Thoracic aorta (tissue), 2 donors: ENCODE measurements around the gene DEXI. TPM values are rescaled to one million over a fixed set of nuclear protein-coding genes. Genes with fewer than 3 reads are reported as not detected.
"Not testable (repeated sequence)": the region's sequence is repeated elsewhere in the genome, so short reads cannot be mapped to it uniquely, and the experiment has no call there.

Experiments used
- ATAC-seq: fragments of 150-250 bp; one replicate; pipeline ENCODE4 v1.8.0; 2017; ENCODE audit warnings: low read depth; ENCODE audit not compliant: insufficient number of reproducible peaks, low FRiP score
- DNase-seq: peaks from one replicate; pipeline ENCODE4 v3.0.0-alpha.2; 2020; ENCODE audit warnings: low spot score
- H3K27ac ChIP-seq, 2 donors: fragments of 200-600 bp; sonication (generic); 1 replicate in 1 of 2; 2 replicates in 1 of 2; pipeline ENCODE4 v1.5.1; 2016; ENCODE audit warnings: mild to moderate bottlenecking in 2 of 2, moderate library complexity in 2 of 2
- H3K27me3 ChIP-seq: fragments of 200-600 bp; sonication (generic); replicated peaks from 2 replicates; pipeline ENCODE4 v1.6.0; 2016; ENCODE audit warnings: mild to moderate bottlenecking; ENCODE audit not compliant: insufficient read depth
- H3K36me3 ChIP-seq: fragments of 200-600 bp; sonication (generic); one replicate; pipeline ENCODE4 v1.5.1; 2016
- H3K4me1 ChIP-seq, 2 donors: fragments of 200-600 bp; sonication (generic); 1 replicate in 1 of 2; 2 replicates in 1 of 2; pipeline versions ENCODE4 v1.5.1 to v1.6.0; 2016; ENCODE audit warnings: low read depth in 2 of 2, mild to moderate bottlenecking in 1 of 2; ENCODE audit not compliant: control insufficient read depth in 1 of 2
- H3K4me3 ChIP-seq: fragments of 200-600 bp; sonication (generic); 2 replicates; pipeline ENCODE4 v1.5.1; 2016; ENCODE audit warnings: mild to moderate bottlenecking
- H3K9me3 ChIP-seq: fragments of 200-600 bp; sonication (generic); 2 replicates; pipeline ENCODE4 v1.5.1; 2016
- CTCF ChIP-seq: fragments of 200-600 bp; sonication (generic); IDR thresholded peaks from one replicate; pipeline ENCODE4 v1.5.1; 2019; ENCODE audit warnings: antibody characterized with exemption
- total RNA-seq, 2 donors: library from RNA; depleted of rRNA; stranded (reverse); fragments of >200 nt; gene quantifications; one replicate each; pipeline versions ENCODE4 v1.1.0 to v1.2.3, GENCODE V29; 2016

The DEXI gene
- total RNA-seq, 2 donors from 2014 or later, result 120 to 157 TPM

GRCh38 chr16:10945065-10945787 lies 3.0 kb upstream of the DEXI start:
- Histone ChIP-seq H3K4me3 (peak overlapping the region; percentile 98), H3K4me1 (peaks cover 34 to 58% of the 10 kb centered on the region in 2 donors), H3K27ac (peak overlapping the region in 1 of 2 donors; percentile 81), H3K36me3 (no peaks in the 10 kb centered on the region), H3K9me3 (no peaks in the 10 kb centered on the region), H3K27me3 (no peaks in the 10 kb centered on the region)
- TF ChIP-seq CTCF, result no peak
- ATAC-seq (no peak), DNase-seq (no peak)

GRCh38 chr16:10944249-10945064 lies 2.2 kb upstream of the DEXI start, which contains the start of gene CLEC16A:
TSS of gene CLEC16A (plus strand) at chr16:10944564. CDS start at chr16:10944718, 154 bp downstream.
- H3K27ac ChIP-seq, result peak within 1 kb of the TSS; percentile 81 to 90
- H3K36me3 ChIP-seq, result no peaks in the 10 kb centered on the region
- H3K4me1 ChIP-seq, result peaks cover 40 to 61% of the 10 kb centered on the region in 2 donors
- H3K27me3 ChIP-seq, result no peaks in the 10 kb centered on the region
- peak; percentile 89 for DNase-seq
- no peak for TF ChIP-seq CTCF
- peak within 1 kb of the TSS; percentile 98 for H3K4me3 ChIP-seq
- H3K9me3 ChIP-seq, result no peaks in the 10 kb centered on the region
- ATAC-seq, result peak; percentile 47

GRCh38 chr16:10943064-10943353 lies 741 bp upstream of the DEXI start:
- Histone ChIP-seq H3K4me1 (peaks cover 49 to 68% of the 10 kb centered on the region in 2 donors), H3K27me3 (no peaks in the 10 kb centered on the region), H3K36me3 (no peaks in the 10 kb centered on the region), H3K4me3 (peak overlapping the region; percentile 98), H3K27ac (peak overlapping the region; percentile 81 to 90), H3K9me3 (no peaks in the 10 kb centered on the region)
- DNase-seq (no peak), ATAC-seq (no peak)
- no peak for TF ChIP-seq CTCF

DNA sequence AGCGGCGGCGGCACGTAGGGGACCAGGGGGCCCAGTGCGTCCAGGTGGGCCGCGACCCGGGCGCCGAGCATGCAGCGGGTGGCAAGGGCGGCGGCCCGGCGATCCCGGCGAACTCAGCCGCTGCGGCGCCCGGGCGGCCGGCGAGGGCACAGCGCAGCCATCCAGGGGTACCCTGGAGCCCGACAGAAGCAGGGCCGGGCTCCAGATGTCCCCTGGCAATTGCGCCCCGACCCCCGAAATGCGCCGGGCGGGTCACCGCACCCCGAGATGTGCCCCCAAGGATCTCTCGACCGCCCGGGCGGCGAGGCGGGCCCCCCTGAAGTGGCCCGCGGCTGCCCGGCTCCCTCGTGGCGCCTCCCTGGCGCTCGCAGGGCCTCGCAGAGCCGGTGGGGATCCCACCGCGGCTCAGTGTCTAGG lies 325 bp downstream of the DEXI start:
- H3K4me3 ChIP-seq, result peak overlapping the region; percentile 98
- not testable (repeated sequence) for ATAC-seq, DNase-seq, H3K9me3 ChIP-seq, H3K27me3 ChIP-seq, H3K36me3 ChIP-seq
- H3K27ac ChIP-seq, result peak overlapping the region; percentile 81 to 90
- H3K4me1 ChIP-seq, result peaks cover 58 to 74% of the 10 kb centered on the region in 2 donors

- TF ChIP-seq CTCF, result no peak
- DNase-seq, result no peak
- H3K36me3 ChIP-seq, result no peaks in the 10 kb centered on the region
- peaks cover 63 to 74% of the 10 kb centered on the region in 2 donors for H3K4me1 ChIP-seq
- H3K9me3 ChIP-seq, result no peaks in the 10 kb centered on the region
- H3K4me3 ChIP-seq, result peak overlapping the region; percentile 98
- no peak for ATAC-seq
- peak overlapping the region; percentile 81 to 90 for H3K27ac ChIP-seq
- H3K27me3 ChIP-seq, result no peaks in the 10 kb centered on the region
These were observed 938 bp downstream of the DEXI start for GRCh38 chr16:10941127-10941933.
